Measurements from ENCODE around the gene FGR.

DNA sequence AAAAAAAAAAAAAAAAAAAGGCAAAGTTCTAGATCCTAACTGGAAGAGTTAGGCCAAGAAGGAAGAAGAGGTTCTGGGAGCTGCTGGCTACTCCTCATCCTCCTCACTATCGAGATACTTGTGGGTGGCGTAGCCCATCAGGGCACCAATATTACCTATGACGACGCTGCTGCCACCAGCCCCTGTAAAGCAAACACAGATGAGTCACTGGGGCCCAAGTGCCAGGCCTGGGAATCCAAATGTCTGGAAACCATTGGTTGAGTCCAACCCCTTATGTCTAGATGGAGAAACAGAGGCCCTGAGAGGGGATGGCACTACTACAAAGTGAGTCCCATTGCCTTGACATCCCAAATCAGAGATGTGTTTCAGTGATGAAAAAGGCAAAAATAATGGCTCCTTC, 31.3 kb upstream of the FGR start:
- TF ChIP-seq EZH2phosphoT487 (IDR thresholded peaks at IDR 0.05; ENCODE audit: borderline replicate concordance, low read length) (no peak), CTCF (IDR thresholded peaks at IDR 0.05; ENCODE audit: low read depth, low read length, poor library complexity, severe bottlenecking) (no peak)

Data from DOHH2 (cell line).